HCT116 (cell line): Measurements from ENCODE around the gene CCDC32. TPM values are rescaled to one million over a fixed set of nuclear protein-coding genes. Genes with fewer than 3 reads are reported as not detected.

ENCODE experiments used
- ATAC-seq: fragments of 200-7000 bp; cut with Tn5 transposase; 2 replicates; pipeline ENCODE4 v1.9.1; 2020; ENCODE audit warnings: mild to moderate bottlenecking, moderate library complexity
- BruUV-seq: library from RNA; stranded (reverse); fragments of 400-500 nt; replicated peaks from 2 replicates; lab custom pipeline; 2021; lab: Mats Ljungman, UMichigan
- CTCF ChIA-PET: fragments of 300-600 bp; sonication (Branson Sonifier 250); formaldehyde crosslinking; loops from one replicate; lab custom pipeline; 2021; ENCODE audit warnings: antibody characterized with exemption; lab: Charles Lee
- POLR2A ChIA-PET: fragments of 300-600, 350-600 bp; sonication (Branson Sonifier 250); formaldehyde crosslinking; loops from one replicate; lab custom pipeline; 2021; ENCODE audit warnings: antibody characterized with exemption; lab: Charles Lee
- RAD21 ChIA-PET, 2 experiments: fragments of 300-600 bp; sonication (Branson Sonifier 250); formaldehyde crosslinking; loops; one replicate each; lab custom pipeline; 2023; ENCODE audit warnings: low total read pairs in 2 of 2; ENCODE audit not compliant: uncharacterized antibody in 2 of 2, unreplicated experiment in 2 of 2, low non-redundant PET in 1 of 2; lab: Charles Lee
- DNase-seq: peaks from one replicate; pipeline ENCODE4 v3.0.0-alpha.2; 2010; ENCODE audit warnings: low read depth, low spot score
- H2AFZ ChIP-seq: fragments of 200-600 bp; shearing (Covaris generic), sonication (generic); 2 replicates; pipeline ENCODE4 v1.6.1; 2017; ENCODE audit warnings: low read depth, mixed run types, mixed read lengths, antibody characterized with exemption, low read length; ENCODE audit not compliant: poor library complexity, severe bottlenecking
- H3K27ac ChIP-seq: 2 replicates; pipeline ENCODE4 v1.5.1; 2012; ENCODE audit warnings: low read depth, low read length
- H3K27me3 ChIP-seq: fragments of 200-600 bp; sonication (generic); 2 replicates; pipeline ENCODE4 v1.6.1; 2016; ENCODE audit warnings: mixed run types, low read length, mixed read lengths; ENCODE audit not compliant: insufficient read depth
- H3K36me3 ChIP-seq, 2 experiments: fragments of 200-500 bp in 1 of 2; fragments of 200-600 bp in 1 of 2; sonication (Bioruptor generic) in 1 of 2; sonication (generic) in 1 of 2; 2 replicates each; pipeline versions ENCODE4 v1.5.1 to v1.6.1; 2014 to 2016; ENCODE audit warnings: low read length in 2 of 2, inconsistent platforms in 1 of 2, mixed read lengths in 1 of 2, mixed run types in 1 of 2; ENCODE audit not compliant: insufficient read depth in 2 of 2, control insufficient read depth in 1 of 2
- H3K4me1 ChIP-seq, 2 experiments: fragments of 200-600 bp in 1 of 2; sonication (generic) in 1 of 2; 2 replicates each; pipeline versions ENCODE4 v1.5.1 to v1.6.1; 2012 to 2017; ENCODE audit warnings: low read length in 2 of 2, inconsistent platforms in 1 of 2, mild to moderate bottlenecking in 1 of 2, mixed read lengths in 1 of 2, mixed run types in 1 of 2, moderate library complexity in 1 of 2; ENCODE audit not compliant: insufficient read depth in 2 of 2, control insufficient read depth in 1 of 2
- H3K4me2 ChIP-seq: fragments of 200-600 bp; sonication (generic); 2 replicates; pipeline ENCODE4 v1.6.1; 2017; ENCODE audit warnings: mixed run types, low read length, mixed read lengths
- H3K4me3 ChIP-seq, 2 experiments: fragments of 200-600 bp in 1 of 2; sonication (generic) in 1 of 2; replicated peaks in 1 of 2; 2 replicates each; pipeline ENCODE4 v1.5.1; 2011 to 2016; ENCODE audit warnings: low read length in 2 of 2, control low read depth in 1 of 2, low read depth in 1 of 2, mild to moderate bottlenecking in 1 of 2, mixed read lengths in 1 of 2, mixed run types in 1 of 2
- H3K79me2 ChIP-seq: fragments of 200-600 bp; sonication (generic); 2 replicates; pipeline ENCODE4 v1.6.1; 2017; ENCODE audit warnings: mild to moderate bottlenecking, mixed run types, low read length, moderate library complexity, mixed read lengths; ENCODE audit not compliant: insufficient read depth
- H3K9ac ChIP-seq: fragments of 200-600 bp; sonication (generic); 2 replicates; pipeline ENCODE4 v1.6.1; 2016; ENCODE audit warnings: low read length, mixed read lengths
- H3K9me2 ChIP-seq: fragments of 200-600 bp; sonication (generic), shearing (Covaris generic); 2 replicates; pipeline ENCODE4 v1.6.1; 2017; ENCODE audit warnings: mixed run types, mild to moderate bottlenecking, moderate library complexity; ENCODE audit not compliant: insufficient read depth
- H3K9me3 ChIP-seq, 2 experiments: fragments of 200-500 bp in 1 of 2; fragments of 200-600 bp in 1 of 2; sonication (Bioruptor generic) in 1 of 2; sonication (generic) in 1 of 2; 2 replicates each; pipeline ENCODE4 v1.6.1; 2014 to 2017; ENCODE audit warnings: low read length in 2 of 2, mixed read lengths in 2 of 2, inconsistent platforms in 1 of 2, low read depth in 1 of 2, mild to moderate bottlenecking in 1 of 2, mixed run types in 1 of 2, moderate library complexity in 1 of 2; ENCODE audit not compliant: control insufficient read depth in 1 of 2, insufficient read depth in 1 of 2
- H4K20me1 ChIP-seq: fragments of 200-600 bp; sonication (generic), shearing (Covaris generic); 2 replicates; pipeline ENCODE4 v1.6.1; 2017; ENCODE audit warnings: mixed run types, mild to moderate bottlenecking, moderate library complexity; ENCODE audit not compliant: insufficient read depth
- EGR1 ChIP-seq: IDR thresholded peaks from 2 replicates; pipeline ENCODE4 v1.6.1; 2012; ENCODE audit warnings: low read depth
- MAX ChIP-seq: IDR thresholded peaks from 2 replicates; pipeline ENCODE4 v1.6.1; 2012
- REST ChIP-seq: IDR thresholded peaks from 2 replicates; pipeline ENCODE4 v1.6.1; 2012; ENCODE audit warnings: low read depth
- SIN3A ChIP-seq: IDR thresholded peaks from 2 replicates; pipeline ENCODE4 v1.6.1; 2012; ENCODE audit warnings: low read depth
- SRF ChIP-seq: IDR thresholded peaks from 2 replicates; pipeline ENCODE4 v1.6.1; 2012; ENCODE audit warnings: low read depth
- TCF7L2 ChIP-seq: IDR thresholded peaks from 2 replicates; pipeline ENCODE4 v1.7.0; 2011; ENCODE audit warnings: borderline replicate concordance, inconsistent platforms; ENCODE audit not compliant: insufficient read depth, insufficient read length; ENCODE audit errors: extremely low read depth
- YY1 ChIP-seq: IDR thresholded peaks from 2 replicates; pipeline ENCODE4 v1.6.1; 2011; ENCODE audit warnings: low read length, low read depth, moderate library complexity, mild to moderate bottlenecking; ENCODE audit not compliant: insufficient replicate concordance; ENCODE audit errors: extremely low read depth
- ZNF274 ChIP-seq: fragments of 200-500 bp; sonication (Bioruptor generic); IDR thresholded peaks from 2 replicates; pipeline ENCODE4 v1.6.1; 2014; ENCODE audit warnings: mild to moderate bottlenecking, low read depth, low read length, inconsistent platforms
- intact Hi-C: fragments of 100-400 bp; cut with micrococcal nuclease; formaldehyde crosslinking; loops from 2 replicates; pipeline ENCODE4 v1.10.0; 2022
- total RNA-seq: library from RNA; stranded (reverse); gene quantifications from one replicate; pipeline ENCODE4 v1.2.1, GENCODE V29; 2021; ENCODE audit not compliant: unreplicated experiment

Gene CCDC32
- total RNA-seq, 1 experiment from 2014 or later, result 18.6 TPM

- no peaks in the 10 kb centered on the region for H3K4me1 ChIP-seq
- intact Hi-C loops, result no loop called here
- H3K36me3 ChIP-seq, result no peaks in the 10 kb centered on the region
- no peak overlapping the region for H3K27ac ChIP-seq
- CTCF ChIA-PET, result no interaction called here
- no peaks in the 10 kb centered on the region for H4K20me1 ChIP-seq
- DNase-seq (no peak), ATAC-seq (no peak)
- POLR2A ChIA-PET, result no interaction called here
- H3K9me3 ChIP-seq, result no peaks in the 10 kb centered on the region
- H3K9ac ChIP-seq, result no peak overlapping the region
- no peaks in the 10 kb centered on the region for H3K27me3 ChIP-seq
- H3K79me2 ChIP-seq, result no peaks in the 10 kb centered on the region
- no peak overlapping the region for H3K4me3 ChIP-seq
- no peak overlapping the region for H2AFZ ChIP-seq
- no peak for TF ChIP-seq SIN3A
- TF ChIP-seq ZNF274, result no peak
- TF ChIP-seq REST, result no peak
- TF ChIP-seq TCF7L2, result no peak
- TF ChIP-seq YY1, result no peak
- no peak for TF ChIP-seq MAX
- TF ChIP-seq EGR1, result no peak
- TF ChIP-seq SRF, result no peak
- H3K9me2 ChIP-seq, result no peaks in the 10 kb centered on the region
- H3K4me2 ChIP-seq, result no peak overlapping the region
- BruUV-seq, result no TSS peak
- RAD21 ChIA-PET, result no interaction called here
Measured at GRCh38 chr15:40543631-40544294, 21.1 kb downstream of the CCDC32 start.
